ENCODE results near the gene RCC2.

DNA sequence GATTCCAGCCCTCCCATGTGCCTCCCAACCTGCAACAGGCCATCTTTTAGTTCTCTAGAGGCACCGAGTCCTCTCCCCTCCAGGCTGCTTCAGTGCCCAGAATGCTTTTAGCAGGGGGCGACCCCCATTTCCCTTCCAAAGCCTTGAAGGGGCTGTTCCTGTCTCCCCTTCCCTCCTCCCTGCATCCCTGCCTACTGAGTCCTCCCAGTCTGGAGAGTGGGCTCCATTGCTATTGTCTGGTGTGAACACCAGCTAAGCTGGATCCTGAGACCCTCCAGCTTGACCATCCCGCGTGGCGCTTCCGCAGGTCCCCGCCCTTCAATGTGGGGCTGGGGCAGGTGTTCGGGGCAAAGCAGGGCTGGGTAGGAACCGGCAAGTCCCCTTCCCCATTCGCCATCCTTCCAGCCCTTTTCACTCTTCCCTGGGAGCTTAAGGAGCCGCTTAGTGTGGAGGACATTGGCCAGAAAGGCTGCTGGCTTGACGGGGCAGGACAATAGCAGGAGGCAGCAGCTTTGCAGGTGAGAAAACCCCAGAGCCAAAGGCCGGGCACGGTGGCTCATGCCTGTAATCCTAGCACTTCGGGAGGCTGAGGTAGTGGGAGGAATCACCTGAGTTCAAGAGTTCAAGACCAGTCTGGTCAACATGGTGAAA, 35.3 kb downstream of the RCC2 start:
- TF ChIP-seq SREBF2 (IDR thresholded peaks at IDR 0.05) (no peak), SMC3 (IDR thresholded peaks at IDR 0.05) (no peak), EP300 (IDR thresholded peaks at IDR 0.05) (no peak), POLR2A (IDR thresholded peaks at IDR 0.05; ENCODE audit: low read length) (no peak), RCOR1 (IDR thresholded peaks at IDR 0.05; ENCODE audit: low read depth, low read length) (no peak)
- TF ChIP-seq, protein P1, sequence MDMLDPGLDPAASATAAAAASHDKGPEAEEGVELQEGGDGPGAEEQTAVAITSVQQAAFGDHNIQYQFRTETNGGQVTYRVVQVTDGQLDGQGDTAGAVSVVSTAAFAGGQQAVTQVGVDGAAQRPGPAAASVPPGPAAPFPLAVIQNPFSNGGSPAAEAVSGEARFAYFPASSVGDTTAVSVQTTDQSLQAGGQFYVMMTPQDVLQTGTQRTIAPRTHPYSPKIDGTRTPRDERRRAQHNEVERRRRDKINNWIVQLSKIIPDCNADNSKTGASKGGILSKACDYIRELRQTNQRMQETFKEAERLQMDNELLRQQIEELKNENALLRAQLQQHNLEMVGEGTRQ (IDR thresholded peaks at IDR 0.05): no peak
- TF ChIP-seq, protein P2, sequence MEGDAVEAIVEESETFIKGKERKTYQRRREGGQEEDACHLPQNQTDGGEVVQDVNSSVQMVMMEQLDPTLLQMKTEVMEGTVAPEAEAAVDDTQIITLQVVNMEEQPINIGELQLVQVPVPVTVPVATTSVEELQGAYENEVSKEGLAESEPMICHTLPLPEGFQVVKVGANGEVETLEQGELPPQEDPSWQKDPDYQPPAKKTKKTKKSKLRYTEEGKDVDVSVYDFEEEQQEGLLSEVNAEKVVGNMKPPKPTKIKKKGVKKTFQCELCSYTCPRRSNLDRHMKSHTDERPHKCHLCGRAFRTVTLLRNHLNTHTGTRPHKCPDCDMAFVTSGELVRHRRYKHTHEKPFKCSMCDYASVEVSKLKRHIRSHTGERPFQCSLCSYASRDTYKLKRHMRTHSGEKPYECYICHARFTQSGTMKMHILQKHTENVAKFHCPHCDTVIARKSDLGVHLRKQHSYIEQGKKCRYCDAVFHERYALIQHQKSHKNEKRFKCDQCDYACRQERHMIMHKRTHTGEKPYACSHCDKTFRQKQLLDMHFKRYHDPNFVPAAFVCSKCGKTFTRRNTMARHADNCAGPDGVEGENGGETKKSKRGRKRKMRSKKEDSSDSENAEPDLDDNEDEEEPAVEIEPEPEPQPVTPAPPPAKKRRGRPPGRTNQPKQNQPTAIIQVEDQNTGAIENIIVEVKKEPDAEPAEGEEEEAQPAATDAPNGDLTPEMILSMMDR (IDR thresholded peaks at IDR 0.05): no peak
- TF ChIP-seq, protein P3, sequence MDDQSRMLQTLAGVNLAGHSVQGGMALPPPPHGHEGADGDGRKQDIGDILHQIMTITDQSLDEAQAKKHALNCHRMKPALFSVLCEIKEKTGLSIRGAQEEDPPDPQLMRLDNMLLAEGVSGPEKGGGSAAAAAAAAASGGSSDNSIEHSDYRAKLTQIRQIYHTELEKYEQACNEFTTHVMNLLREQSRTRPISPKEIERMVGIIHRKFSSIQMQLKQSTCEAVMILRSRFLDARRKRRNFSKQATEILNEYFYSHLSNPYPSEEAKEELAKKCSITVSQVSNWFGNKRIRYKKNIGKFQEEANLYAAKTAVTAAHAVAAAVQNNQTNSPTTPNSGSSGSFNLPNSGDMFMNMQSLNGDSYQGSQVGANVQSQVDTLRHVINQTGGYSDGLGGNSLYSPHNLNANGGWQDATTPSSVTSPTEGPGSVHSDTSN (IDR thresholded peaks at IDR 0.05): no peak
- TF ChIP-seq, protein P4, sequence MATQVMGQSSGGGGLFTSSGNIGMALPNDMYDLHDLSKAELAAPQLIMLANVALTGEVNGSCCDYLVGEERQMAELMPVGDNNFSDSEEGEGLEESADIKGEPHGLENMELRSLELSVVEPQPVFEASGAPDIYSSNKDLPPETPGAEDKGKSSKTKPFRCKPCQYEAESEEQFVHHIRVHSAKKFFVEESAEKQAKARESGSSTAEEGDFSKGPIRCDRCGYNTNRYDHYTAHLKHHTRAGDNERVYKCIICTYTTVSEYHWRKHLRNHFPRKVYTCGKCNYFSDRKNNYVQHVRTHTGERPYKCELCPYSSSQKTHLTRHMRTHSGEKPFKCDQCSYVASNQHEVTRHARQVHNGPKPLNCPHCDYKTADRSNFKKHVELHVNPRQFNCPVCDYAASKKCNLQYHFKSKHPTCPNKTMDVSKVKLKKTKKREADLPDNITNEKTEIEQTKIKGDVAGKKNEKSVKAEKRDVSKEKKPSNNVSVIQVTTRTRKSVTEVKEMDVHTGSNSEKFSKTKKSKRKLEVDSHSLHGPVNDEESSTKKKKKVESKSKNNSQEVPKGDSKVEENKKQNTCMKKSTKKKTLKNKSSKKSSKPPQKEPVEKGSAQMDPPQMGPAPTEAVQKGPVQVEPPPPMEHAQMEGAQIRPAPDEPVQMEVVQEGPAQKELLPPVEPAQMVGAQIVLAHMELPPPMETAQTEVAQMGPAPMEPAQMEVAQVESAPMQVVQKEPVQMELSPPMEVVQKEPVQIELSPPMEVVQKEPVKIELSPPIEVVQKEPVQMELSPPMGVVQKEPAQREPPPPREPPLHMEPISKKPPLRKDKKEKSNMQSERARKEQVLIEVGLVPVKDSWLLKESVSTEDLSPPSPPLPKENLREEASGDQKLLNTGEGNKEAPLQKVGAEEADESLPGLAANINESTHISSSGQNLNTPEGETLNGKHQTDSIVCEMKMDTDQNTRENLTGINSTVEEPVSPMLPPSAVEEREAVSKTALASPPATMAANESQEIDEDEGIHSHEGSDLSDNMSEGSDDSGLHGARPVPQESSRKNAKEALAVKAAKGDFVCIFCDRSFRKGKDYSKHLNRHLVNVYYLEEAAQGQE (IDR thresholded peaks at IDR 0.05): no peak
